Measurements from ENCODE around the gene MIA. TPM values are rescaled to one million over a fixed set of nuclear protein-coding genes. Genes with fewer than 3 reads are reported as not detected.

Gene MIA
- total and polyA plus RNA-seq, 9 of the 15 experiments (the other 6 are each of a cell fraction or from before 2014, with no cell fraction given): 0.21 TPM; not detected in 8

- no TSS peak for BruUV-seq (replicated peaks)
- peak in 1 of 4 experiments; percentile 40 for DNase-seq (ENCODE audit: extremely low read depth in 1 of 4, low spot score in 3 of 4)
- ChIA-PET POLR2A (interaction anchor here (0.5 to 1.7 kb wide), 8 partner anchors 9 to 1241 kb away, joined by 3 to 9 read pairs (median 3); partner anchors contain the start of gene ATP1A3), CTCF (ENCODE audit: low intra/inter-chr PET ratio) (interaction anchor here (0.7 kb wide), 1 partner anchor 452 kb away, joined by 3 read pairs; no protein-coding TSS in a partner anchor)
- ATAC-seq: no peak
- H4K20me1 ChIP-seq (replicated peaks; ENCODE audit: control insufficient read depth, insufficient read depth, low read length): peaks cover 32% of the 10 kb centered on the region
- 0% methylated on average over 7 of the region's 12 CpGs for WGBS (ENCODE audit: insufficient coverage, low coverage, missing lambda C conversion rate)
- in situ Hi-C loops (cut with MboI) (no loop called here), intact Hi-C loops (cut with micrococcal nuclease) (no loop called here)
- H3K4me2 ChIP-seq (ENCODE audit: insufficient read depth, low read length): peak overlapping the region; percentile 100
- peak overlapping the region; percentile 59 for H3K4me3 ChIP-seq
- H3K9me3 ChIP-seq (replicated peaks; ENCODE audit: control insufficient read depth, insufficient read depth, low read depth, low read length): no peaks in the 10 kb centered on the region
- peaks cover 35 to 45% of the 10 kb centered on the region in 2 experiments for H3K4me1 ChIP-seq (replicated peaks in 1 of 2; ENCODE audit: control insufficient read depth in 2 of 2, insufficient read depth in 2 of 2, low read length in 2 of 2)
- peaks cover 3% of the 10 kb centered on the region for H3K9me1 ChIP-seq (ENCODE audit: control insufficient read depth, insufficient read depth, low read length)
- no peak for FAIRE-seq
- peak overlapping the region; percentile 94 to 99 for H3K9ac ChIP-seq (ENCODE audit: insufficient read depth in 1 of 2, low read depth in 2 of 2, low read length in 2 of 2)
- peak overlapping the region; percentile 98; the same call in 2 of the 3 replicates for H3K27ac ChIP-seq (ENCODE audit: extremely low read depth, low read depth, low read length)
- peaks cover 53% of the 10 kb centered on the region for H3K36me3 ChIP-seq (ENCODE audit: control insufficient read depth, insufficient read depth, low read length)
- no peaks in the 10 kb centered on the region for H3K27me3 ChIP-seq (ENCODE audit: control insufficient read depth in 2 of 2, insufficient read depth in 2 of 2, low read length in 2 of 2)
- peaks cover 88% of the 10 kb centered on the region for H3K79me2 ChIP-seq (ENCODE audit: control insufficient read depth, insufficient read depth, low read length)
- no peak overlapping the region for H2AFZ ChIP-seq (ENCODE audit: low read depth, low read length)
- TF ChIP-seq BRF2 (IDR thresholded peaks at IDR 0.05; ENCODE audit: borderline replicate concordance, insufficient read depth, insufficient read length) (no peak), ZNF444 (CRISPR knock-in tag; IDR thresholded peaks at IDR 0.05) (no peak), HNRNPH1 (optimal IDR thresholded peaks at IDR 0.05; ENCODE audit: low read depth, low read length) (no peak), ZNF707 (CRISPR knock-in tag; conservative IDR thresholded peaks at IDR 0.05) (no peak), SIX5 (IDR thresholded peaks at IDR 0.05; ENCODE audit: borderline replicate concordance in 1 of 2, insufficient read depth in 1 of 2, low read depth in 1 of 2, low read length in 2 of 2) (no peak), ZBTB1 (CRISPR knock-in tag; IDR thresholded peaks at IDR 0.05; ENCODE audit: borderline replicate concordance, low read depth) (no peak), NCOA6 (IDR thresholded peaks at IDR 0.05) (no peak), ZEB2 (IDR thresholded peaks at IDR 0.05) (no peak), USF2 (CRISPR knock-in tag; IDR thresholded peaks at IDR 0.05) (no peak), HCFC1 (IDR thresholded peaks at IDR 0.05; ENCODE audit: low read depth, low read length) (no peak), ZNF395 (CRISPR knock-in tag; IDR thresholded peaks at IDR 0.05) (no peak), XRCC3 (IDR thresholded peaks at IDR 0.05) (no peak), POLR2H (tag; IDR thresholded peaks at IDR 0.05; ENCODE audit: low read depth) (no peak), ID3 (CRISPR knock-in tag; IDR thresholded peaks at IDR 0.05) (no peak), ID3 (tag; IDR thresholded peaks at IDR 0.05) (no peak), POU5F1 (IDR thresholded peaks at IDR 0.05; ENCODE audit: borderline replicate concordance, low read depth, low read length, partially characterized antibody) (no peak), IRF2 (CRISPR knock-in tag; IDR thresholded peaks at IDR 0.05) (no peak), ZFP36 (IDR thresholded peaks at IDR 0.05; ENCODE audit: low read depth, low read length, partially characterized antibody) (no peak), SMARCA4 (IDR thresholded peaks at IDR 0.05) (no peak), FOXK1 (CRISPR knock-in tag; IDR thresholded peaks at IDR 0.05; ENCODE audit: borderline replicate concordance) (no peak)
Measured at GRCh38 chr19:40752257-40752781, 23.0 kb upstream of the MIA start.

Measured in K562 (cell line).